ENCODE measurements around the gene BABAM2.

DNA sequence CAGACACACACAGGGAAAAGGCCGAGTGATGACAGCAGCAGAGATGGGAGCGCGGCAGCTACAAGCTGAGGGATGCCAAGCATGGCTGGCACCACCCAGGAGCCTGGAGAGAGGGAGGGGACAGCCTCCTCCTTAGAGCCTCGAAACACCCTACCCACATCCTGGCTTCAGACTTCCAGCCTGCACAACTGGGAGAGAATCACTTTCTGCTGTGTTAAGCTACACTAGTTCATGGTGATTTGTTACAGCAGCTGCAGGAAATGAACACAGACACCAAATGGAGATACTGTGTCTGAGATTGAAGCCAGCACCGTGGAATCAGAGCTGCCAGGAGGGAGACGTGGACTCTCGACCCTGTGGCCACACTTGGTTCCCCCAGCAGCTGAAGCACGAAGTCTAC is 474.6 kb downstream of the BABAM2 start:
- no peak for TF ChIP-seq NR1H2 (CRISPR knock-in tag; IDR thresholded peaks at IDR 0.05)
- TF ChIP-seq SRSF9 (IDR thresholded peaks at IDR 0.05; ENCODE audit: borderline replicate concordance, low read depth, low read length): no peak
- TF ChIP-seq, protein P1, sequence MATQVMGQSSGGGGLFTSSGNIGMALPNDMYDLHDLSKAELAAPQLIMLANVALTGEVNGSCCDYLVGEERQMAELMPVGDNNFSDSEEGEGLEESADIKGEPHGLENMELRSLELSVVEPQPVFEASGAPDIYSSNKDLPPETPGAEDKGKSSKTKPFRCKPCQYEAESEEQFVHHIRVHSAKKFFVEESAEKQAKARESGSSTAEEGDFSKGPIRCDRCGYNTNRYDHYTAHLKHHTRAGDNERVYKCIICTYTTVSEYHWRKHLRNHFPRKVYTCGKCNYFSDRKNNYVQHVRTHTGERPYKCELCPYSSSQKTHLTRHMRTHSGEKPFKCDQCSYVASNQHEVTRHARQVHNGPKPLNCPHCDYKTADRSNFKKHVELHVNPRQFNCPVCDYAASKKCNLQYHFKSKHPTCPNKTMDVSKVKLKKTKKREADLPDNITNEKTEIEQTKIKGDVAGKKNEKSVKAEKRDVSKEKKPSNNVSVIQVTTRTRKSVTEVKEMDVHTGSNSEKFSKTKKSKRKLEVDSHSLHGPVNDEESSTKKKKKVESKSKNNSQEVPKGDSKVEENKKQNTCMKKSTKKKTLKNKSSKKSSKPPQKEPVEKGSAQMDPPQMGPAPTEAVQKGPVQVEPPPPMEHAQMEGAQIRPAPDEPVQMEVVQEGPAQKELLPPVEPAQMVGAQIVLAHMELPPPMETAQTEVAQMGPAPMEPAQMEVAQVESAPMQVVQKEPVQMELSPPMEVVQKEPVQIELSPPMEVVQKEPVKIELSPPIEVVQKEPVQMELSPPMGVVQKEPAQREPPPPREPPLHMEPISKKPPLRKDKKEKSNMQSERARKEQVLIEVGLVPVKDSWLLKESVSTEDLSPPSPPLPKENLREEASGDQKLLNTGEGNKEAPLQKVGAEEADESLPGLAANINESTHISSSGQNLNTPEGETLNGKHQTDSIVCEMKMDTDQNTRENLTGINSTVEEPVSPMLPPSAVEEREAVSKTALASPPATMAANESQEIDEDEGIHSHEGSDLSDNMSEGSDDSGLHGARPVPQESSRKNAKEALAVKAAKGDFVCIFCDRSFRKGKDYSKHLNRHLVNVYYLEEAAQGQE (IDR thresholded peaks at IDR 0.05; ENCODE audit: borderline replicate concordance): no peak
- TF ChIP-seq, protein P1 (CRISPR knock-in tag; IDR thresholded peaks at IDR 0.05; ENCODE audit: low read depth): no peak
- no peak for TF ChIP-seq POLR2A (conservative IDR thresholded peaks at IDR 0.05)
